H54 (cell line): ENCODE results near the gene BCDIN3D.

Source experiments
- DNase-seq: peaks from one replicate; pipeline ENCODE4 v3.0.0; 2011; ENCODE audit warnings: low spot score, mixed read lengths; ENCODE audit not compliant: insufficient read length
- FAIRE-seq: peaks from 3 replicates; lab custom pipeline; 2011; peaks lifted over from hg19 to GRCh38; lab: Jason Lieb, UNC
- POLR2A ChIP-seq: IDR thresholded peaks from 2 replicates; pipeline ENCODE4 v1.6.1; 2011; ENCODE audit warnings: low read depth, mild to moderate bottlenecking, low read length

The BCDIN3D gene

GRCh38 chr12:49825360-49825970 is 17.4 kb downstream of the BCDIN3D start:
- DNase-seq, result no peak
- FAIRE-seq, result no peak
- TF ChIP-seq POLR2A, result no peak

- DNase-seq (no peak), FAIRE-seq (no peak)
- no peak for TF ChIP-seq POLR2A
Measured at GRCh38 chr12:49824895-49825294, 18.0 kb downstream of the BCDIN3D start.

- no peak for FAIRE-seq
- no peak for TF ChIP-seq POLR2A
- no peak for DNase-seq
Measured at GRCh38 chr12:49824416-49824815, 18.5 kb downstream of the BCDIN3D start.

- no peak for TF ChIP-seq POLR2A
- no peak for FAIRE-seq
- DNase-seq, result no peak
Measured at GRCh38 chr12:49823951-49824350, 19.0 kb downstream of the BCDIN3D start.

GRCh38 chr12:49823350-49823749 is 19.6 kb downstream of the BCDIN3D start:
- no peak for FAIRE-seq
- no peak for DNase-seq
- TF ChIP-seq POLR2A, result no peak

- FAIRE-seq (no peak), DNase-seq (no peak)
- TF ChIP-seq POLR2A, result no peak
Measured at GRCh38 chr12:49821373-49822287, 21.3 kb downstream of the BCDIN3D start.

- no peak for DNase-seq
- no peak for TF ChIP-seq POLR2A
- no peak for FAIRE-seq
Measured at GRCh38 chr12:49819786-49820185, 23.1 kb downstream of the BCDIN3D start.

GRCh38 chr12:49818241-49818895 is 24.5 kb downstream of the BCDIN3D start:
- TF ChIP-seq POLR2A, result no peak
- no peak for FAIRE-seq
- no peak for DNase-seq

GRCh38 chr12:49813131-49813530 is 29.8 kb downstream of the BCDIN3D start:
- no peak for FAIRE-seq
- DNase-seq, result no peak
- no peak for TF ChIP-seq POLR2A

GRCh38 chr12:49811961-49812401 is 30.9 kb downstream of the BCDIN3D start:
- FAIRE-seq (no peak), DNase-seq (no peak)
- no peak for TF ChIP-seq POLR2A

GRCh38 chr12:49811136-49811535 is 31.8 kb downstream of the BCDIN3D start:
- no peak for TF ChIP-seq POLR2A
- DNase-seq (no peak), FAIRE-seq (no peak)

- DNase-seq (no peak), FAIRE-seq (no peak)
- TF ChIP-seq POLR2A, result no peak
Measured at GRCh38 chr12:49809906-49810389, 33.0 kb downstream of the BCDIN3D start.

- no peak for DNase-seq
- no peak for TF ChIP-seq POLR2A
- FAIRE-seq, result no peak
Measured at GRCh38 chr12:49809381-49809905, 33.5 kb downstream of the BCDIN3D start.
